T-helper 9 cell (primary cell): Measurements from ENCODE around the gene TSPAN4.

Experiments used
- DNase-seq: peaks from one replicate; pipeline ENCODE4 v3.0.0-alpha.2; 2020

The TSPAN4 gene

GRCh38 chr11:914747-915501 is 72.3 kb downstream of the TSPAN4 start:
- DNase-seq: no peak
